Fibroblast of lung (primary cell): Measurements from ENCODE around the gene TRPV4.

Source experiments
- EZH2 ChIP-seq: IDR thresholded peaks from 2 replicates; pipeline ENCODE4 v1.5.1; 2012; ENCODE audit warnings: low read length, control low read depth, mild to moderate bottlenecking; ENCODE audit errors: missing control alignments
- TF ChIP-seq, protein P1 (sequence below), 2 donors: IDR thresholded peaks in 1 of 2; conservative IDR thresholded peaks in 1 of 2; 1 replicate in 1 of 2; 2 replicates in 1 of 2; pipeline ENCODE4 v1.5.1; 2011 to 2012; ENCODE audit warnings: low read length in 2 of 2, control low read depth in 1 of 2, inconsistent platforms in 1 of 2, low read depth in 1 of 2, mild to moderate bottlenecking in 1 of 2

GRCh38 chr12:109796057-109796456 lies 37.1 kb downstream of the TRPV4 start:
- no peak for TF ChIP-seq EZH2
- TF ChIP-seq, protein P1, sequence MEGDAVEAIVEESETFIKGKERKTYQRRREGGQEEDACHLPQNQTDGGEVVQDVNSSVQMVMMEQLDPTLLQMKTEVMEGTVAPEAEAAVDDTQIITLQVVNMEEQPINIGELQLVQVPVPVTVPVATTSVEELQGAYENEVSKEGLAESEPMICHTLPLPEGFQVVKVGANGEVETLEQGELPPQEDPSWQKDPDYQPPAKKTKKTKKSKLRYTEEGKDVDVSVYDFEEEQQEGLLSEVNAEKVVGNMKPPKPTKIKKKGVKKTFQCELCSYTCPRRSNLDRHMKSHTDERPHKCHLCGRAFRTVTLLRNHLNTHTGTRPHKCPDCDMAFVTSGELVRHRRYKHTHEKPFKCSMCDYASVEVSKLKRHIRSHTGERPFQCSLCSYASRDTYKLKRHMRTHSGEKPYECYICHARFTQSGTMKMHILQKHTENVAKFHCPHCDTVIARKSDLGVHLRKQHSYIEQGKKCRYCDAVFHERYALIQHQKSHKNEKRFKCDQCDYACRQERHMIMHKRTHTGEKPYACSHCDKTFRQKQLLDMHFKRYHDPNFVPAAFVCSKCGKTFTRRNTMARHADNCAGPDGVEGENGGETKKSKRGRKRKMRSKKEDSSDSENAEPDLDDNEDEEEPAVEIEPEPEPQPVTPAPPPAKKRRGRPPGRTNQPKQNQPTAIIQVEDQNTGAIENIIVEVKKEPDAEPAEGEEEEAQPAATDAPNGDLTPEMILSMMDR (conservative IDR thresholded peaks at IDR 0.05 in 1 of 2, IDR thresholded peaks at IDR 0.05 in 1 of 2; ENCODE audit: low read depth in 1 of 2, low read length in 2 of 2), result no peak
